OCI-LY7 (cell line): Measurements from ENCODE around the gene TEX29. TPM values are rescaled to one million over a fixed set of nuclear protein-coding genes. Genes with fewer than 3 reads are reported as not detected.

Experiments
- BruUV-seq: library from RNA; stranded (reverse); fragments of 400-500 nt; replicated peaks from 2 replicates; lab custom pipeline; 2021; lab: Mats Ljungman, UMichigan
- CTCF ChIA-PET: fragments of 300-600 bp; sonication (Branson Sonifier 250); formaldehyde crosslinking; loops from one replicate; lab custom pipeline; 2022; ENCODE audit warnings: antibody characterized with exemption; ENCODE audit not compliant: unreplicated experiment; lab: Charles Lee
- POLR2A ChIA-PET: fragments of 300-600 bp; sonication (Branson Sonifier 250); formaldehyde crosslinking; loops from one replicate; lab custom pipeline; 2022; ENCODE audit warnings: antibody characterized with exemption; lab: Charles Lee
- DNase-seq: peaks from one replicate; pipeline ENCODE4 v3.0.0-alpha.2; 2015; ENCODE audit warnings: low spot score
- H2AFZ ChIP-seq: fragments of 200-600 bp; sonication (generic), shearing (Covaris generic); 2 replicates; pipeline ENCODE4 v1.6.1; 2014; ENCODE audit warnings: mild to moderate bottlenecking, antibody characterized with exemption, low read length, moderate library complexity
- H3K27ac ChIP-seq: fragments of 200-600 bp; sonication (generic); 2 replicates; pipeline ENCODE4 v1.5.1; 2014; ENCODE audit warnings: mixed run types, low read depth, mild to moderate bottlenecking, moderate library complexity, low read length, inconsistent platforms; ENCODE audit not compliant: poor library complexity, severe bottlenecking
- H3K36me3 ChIP-seq: fragments of 200-600 bp; sonication (generic); 2 replicates; pipeline ENCODE4 v1.6.1; 2014; ENCODE audit warnings: mild to moderate bottlenecking, antibody characterized with exemption, low read length, moderate library complexity, mixed read lengths; ENCODE audit not compliant: insufficient read depth
- H3K4me1 ChIP-seq: fragments of 200-600 bp; sonication (generic); 2 replicates; pipeline ENCODE4 v1.5.1; 2014; ENCODE audit warnings: mild to moderate bottlenecking, low read length; ENCODE audit not compliant: insufficient read depth, poor library complexity, severe bottlenecking
- H3K4me2 ChIP-seq: fragments of 200-600 bp; sonication (generic); 2 replicates; pipeline ENCODE4 v1.6.1; 2014; ENCODE audit warnings: mild to moderate bottlenecking, low read length
- H3K4me3 ChIP-seq: fragments of 200-600 bp; sonication (generic); 2 replicates; pipeline ENCODE4 v1.5.1; 2014; ENCODE audit warnings: mild to moderate bottlenecking, low read depth, low read length; ENCODE audit not compliant: poor library complexity, severe bottlenecking
- H3K79me2 ChIP-seq: fragments of 200-600 bp; sonication (generic); 2 replicates; pipeline ENCODE4 v1.6.1; 2016; ENCODE audit warnings: low read depth, mild to moderate bottlenecking, low read length, moderate library complexity, mixed read lengths; ENCODE audit not compliant: insufficient read depth
- H3K9me2 ChIP-seq: fragments of 200-600 bp; sonication (generic); 2 replicates; pipeline ENCODE4 v1.6.1; 2016; ENCODE audit warnings: mild to moderate bottlenecking, low read length, mixed read lengths; ENCODE audit not compliant: insufficient read depth
- H3K9me3 ChIP-seq: fragments of 200-600 bp; sonication (generic); 2 replicates; pipeline ENCODE4 v1.6.1; 2014; ENCODE audit warnings: mild to moderate bottlenecking, mixed run types, low read length, mixed read lengths
- H4K20me1 ChIP-seq: fragments of 200-600 bp; sonication (generic); 2 replicates; pipeline ENCODE4 v1.6.1; 2014; ENCODE audit warnings: mild to moderate bottlenecking, antibody characterized with exemption, low read length, moderate library complexity, mixed read lengths; ENCODE audit not compliant: insufficient read depth
- CTCF ChIP-seq: fragments of 200-600 bp; sonication (generic); conservative IDR thresholded peaks from 2 replicates; pipeline ENCODE4 v1.5.1; 2014; ENCODE audit warnings: mild to moderate bottlenecking, antibody characterized with exemption, low read length, moderate library complexity, mixed read lengths
- EZH2phosphoT487 ChIP-seq: fragments of 200-600 bp; sonication (generic); IDR thresholded peaks from 2 replicates; pipeline ENCODE4 v1.6.1; 2018; ENCODE audit warnings: low read depth, borderline replicate concordance, mild to moderate bottlenecking, mixed run types, antibody characterized with exemption, low read length, moderate library complexity, mixed read lengths
- intact Hi-C: fragments of 100-400 bp; cut with micrococcal nuclease; formaldehyde crosslinking; loops from one replicate; pipeline ENCODE4 v1.10.0; 2022; ENCODE audit not compliant: unreplicated experiment
- total RNA-seq, 2 experiments: library from RNA; depleted of rRNA in 1 of 2; stranded (reverse); fragments of >200 nt in 1 of 2; shearing (Covaris generic) in 1 of 2; gene quantifications; 2 replicates each; pipeline ENCODE4 v1.2.3, GENCODE V29; 2014 to 2022

The TEX29 gene
- total RNA-seq, 2 experiments from 2014 or later: not detected

GRCh38 chr13:111315347-111315995 lies 5.0 kb upstream of the TEX29 start:
- ChIA-PET CTCF (no interaction called here), POLR2A (no interaction called here)
- Histone ChIP-seq H3K4me1 (no peaks in the 10 kb centered on the region), H3K4me2 (no peak overlapping the region), H3K9me3 (no peaks in the 10 kb centered on the region), H3K27ac (no peak overlapping the region), H3K4me3 (no peak overlapping the region), H4K20me1 (no peaks in the 10 kb centered on the region), H3K9me2 (no peaks in the 10 kb centered on the region), H2AFZ (no peak overlapping the region), H3K36me3 (peaks cover 7% of the 10 kb centered on the region; the same call in 1 of the 2 replicates), H3K79me2 (no peaks in the 10 kb centered on the region)
- TF ChIP-seq CTCF (no peak), EZH2phosphoT487 (no peak)
- no peak for DNase-seq
- no TSS peak for BruUV-seq
- intact Hi-C loops: no loop called here

GRCh38 chr13:111316161-111316730 lies 4.2 kb upstream of the TEX29 start:
- Histone ChIP-seq H3K79me2 (no peaks in the 10 kb centered on the region), H3K4me2 (no peak overlapping the region), H4K20me1 (no peaks in the 10 kb centered on the region), H3K9me3 (no peaks in the 10 kb centered on the region), H3K9me2 (no peaks in the 10 kb centered on the region), H3K36me3 (peaks cover 7% of the 10 kb centered on the region; the same call in 1 of the 2 replicates), H2AFZ (no peak overlapping the region), H3K4me1 (no peaks in the 10 kb centered on the region), H3K4me3 (no peak overlapping the region), H3K27ac (no peak overlapping the region)
- ChIA-PET CTCF (no interaction called here), POLR2A (interaction anchor here (0.6 kb wide), 1 partner anchor 619 kb away, joined by 3 read pairs; no protein-coding TSS in a partner anchor)
- intact Hi-C loops: no loop called here
- no peak for TF ChIP-seq EZH2phosphoT487
- no peak for TF ChIP-seq CTCF
- no peak for DNase-seq
- BruUV-seq: no TSS peak

- Histone ChIP-seq H3K4me3 (no peak overlapping the region), H3K79me2 (no peaks in the 10 kb centered on the region), H3K9me3 (no peaks in the 10 kb centered on the region), H3K4me1 (no peaks in the 10 kb centered on the region), H4K20me1 (no peaks in the 10 kb centered on the region), H3K27ac (no peak overlapping the region), H3K9me2 (no peaks in the 10 kb centered on the region), H2AFZ (no peak overlapping the region), H3K36me3 (peaks cover 7% of the 10 kb centered on the region; the same call in 1 of the 2 replicates), H3K4me2 (no peak overlapping the region)
- TF ChIP-seq EZH2phosphoT487 (no peak), CTCF (no peak)
- no TSS peak for BruUV-seq
- DNase-seq: no peak
- CTCF ChIA-PET: no interaction called here
- intact Hi-C loops: no loop called here
- POLR2A ChIA-PET: interaction anchor here (0.6 kb wide), 1 partner anchor 619 kb away, joined by 3 read pairs; no protein-coding TSS in a partner anchor
These were observed 3.3 kb upstream of the TEX29 start for GRCh38 chr13:111317042-111317550.
